NCI-H460 (cell line): Measurements from ENCODE around the gene PIK3CD. TPM values are rescaled to one million over a fixed set of nuclear protein-coding genes. Genes with fewer than 3 reads are reported as not detected.
"Not testable (repeated sequence)": the region's sequence is repeated elsewhere in the genome, so short reads cannot be mapped to it uniquely, and the experiment has no call there.

Experiments used
- DNase-seq: peaks from one replicate; pipeline ENCODE4 v3.0.0-alpha.2; 2016; ENCODE audit warnings: low read depth; ENCODE audit errors: extremely low read depth
- total RNA-seq: library from RNA; depleted of rRNA; stranded (reverse); fragments of >200 nt; shearing (Covaris generic); gene quantifications from 2 replicates; pipeline ENCODE4 v1.2.3, GENCODE V29; 2014

The PIK3CD gene
- total RNA-seq, 1 experiment from 2014 or later = 0.47 TPM

DNA sequence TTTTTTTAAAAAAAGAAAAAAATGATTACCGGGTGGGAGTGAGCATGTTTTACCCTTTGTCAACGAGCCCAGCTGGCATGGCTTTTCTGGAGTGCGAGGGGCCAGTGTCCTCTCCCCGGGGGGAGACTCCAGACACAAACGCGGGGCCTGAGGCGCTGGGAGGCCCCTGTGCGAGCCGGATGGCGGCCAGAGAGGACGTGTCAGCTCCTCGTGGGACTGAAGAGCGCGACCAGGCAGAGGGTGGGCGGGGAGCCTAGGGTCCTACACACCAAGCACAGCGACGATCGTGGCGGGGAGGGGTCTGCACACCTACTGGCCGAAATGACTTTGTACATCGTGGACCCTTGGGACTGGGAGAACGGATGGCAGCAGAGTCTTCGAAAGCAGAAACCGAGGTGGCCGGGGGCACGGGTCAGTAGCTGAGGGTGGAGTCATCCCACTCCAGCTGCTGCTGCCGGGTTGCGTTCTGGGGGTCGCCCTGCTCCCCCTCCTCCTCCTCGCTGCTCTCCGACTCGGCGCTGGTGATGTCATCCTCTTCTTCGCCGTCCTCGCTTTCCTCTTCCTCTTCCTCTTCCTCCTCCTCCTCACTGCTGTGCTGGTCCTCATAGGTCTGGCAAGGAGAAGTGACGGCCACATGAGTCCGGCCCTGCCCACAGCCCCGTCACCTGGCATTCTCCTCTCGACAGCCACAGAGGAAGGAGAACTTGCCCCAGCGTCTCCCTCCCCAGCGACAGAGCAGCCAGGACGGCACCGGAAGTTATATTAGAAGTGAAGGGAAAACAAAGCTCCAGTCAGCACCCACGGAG lies 78.8 kb downstream of the PIK3CD start:
- DNase-seq = no peak

- DNase-seq = no peak
Observed at GRCh38 chr1:9731051-9731537, 79.6 kb downstream of the PIK3CD start.

GRCh38 chr1:9731561-9731960 lies 80.0 kb downstream of the PIK3CD start:
- no peak for DNase-seq

GRCh38 chr1:9732123-9732971 lies 80.8 kb downstream of the PIK3CD start:
- no peak for DNase-seq

DNA sequence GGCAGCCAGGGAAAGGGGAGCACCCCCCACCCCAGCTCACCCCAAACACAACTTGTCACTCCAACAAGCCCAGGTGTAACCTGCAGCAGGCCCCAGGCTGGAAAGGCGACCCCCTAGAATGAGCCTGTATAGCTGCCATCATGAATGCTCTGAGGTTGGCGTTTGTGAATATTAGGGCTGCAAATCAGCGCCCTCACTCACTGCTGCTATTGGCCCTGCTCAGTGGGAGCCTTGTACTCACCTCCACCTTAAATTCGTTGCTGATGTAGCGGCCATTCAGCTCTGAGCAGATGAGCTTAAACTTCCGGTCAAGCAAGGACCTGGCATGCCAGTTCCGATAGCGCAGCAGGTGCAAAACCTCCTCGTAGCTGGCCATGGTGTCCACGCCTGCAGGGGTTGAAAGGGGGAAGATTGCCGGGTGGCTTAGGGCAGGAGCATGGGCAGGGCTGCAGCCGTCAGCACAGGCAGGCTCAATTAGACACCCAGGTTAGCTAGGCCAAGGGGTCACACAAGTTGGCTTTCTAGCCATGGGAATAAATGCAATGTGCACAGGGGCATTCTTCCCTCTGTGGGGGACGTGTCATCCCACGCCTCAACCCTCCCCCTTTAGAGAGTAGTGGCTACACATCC lies 81.7 kb downstream of the PIK3CD start:
- DNase-seq = no peak

GRCh38 chr1:9735800-9736199 lies 84.3 kb downstream of the PIK3CD start:
- DNase-seq = no peak

DNA sequence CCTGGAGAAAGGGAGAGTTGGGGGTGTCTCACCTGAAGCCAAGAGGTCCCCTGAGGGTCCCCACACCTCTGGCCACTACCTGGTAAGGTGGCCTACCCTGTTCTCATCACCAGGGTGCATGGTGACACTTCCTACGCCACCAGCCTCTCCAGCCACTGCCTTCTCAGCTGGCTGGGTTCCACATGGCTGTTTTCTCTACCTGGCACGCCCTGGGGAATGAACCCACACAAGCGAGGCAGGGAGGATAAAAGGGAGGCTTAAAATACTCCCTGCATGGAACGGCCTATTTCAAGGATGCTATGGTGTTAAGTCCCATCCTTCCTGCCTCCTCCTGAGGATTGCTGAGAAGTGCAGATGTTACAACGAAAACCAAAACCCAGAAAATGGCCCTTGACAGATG lies 84.7 kb downstream of the PIK3CD start:
- no peak for DNase-seq

GRCh38 chr1:9737057-9737456 lies 85.5 kb downstream of the PIK3CD start:
- DNase-seq = no peak

DNA sequence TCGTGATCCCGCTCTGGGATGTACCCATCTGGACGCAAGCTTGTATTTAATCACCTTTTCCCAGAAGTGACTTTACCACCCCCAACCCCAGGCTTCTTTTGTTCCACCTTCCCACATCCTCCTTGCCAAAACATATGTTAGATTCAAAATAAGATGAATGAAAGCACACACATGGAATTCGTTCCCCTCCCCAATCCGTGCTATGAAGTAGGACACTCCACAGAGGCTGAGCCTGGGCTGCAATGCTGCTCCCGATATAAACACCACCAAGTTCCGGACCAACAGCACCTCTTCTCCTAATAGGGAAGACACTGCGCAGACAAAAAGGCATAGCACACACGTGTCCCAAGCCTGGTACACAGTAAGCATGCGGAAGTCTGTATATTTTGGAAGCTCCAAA lies 86.1 kb downstream of the PIK3CD start:
- no peak for DNase-seq

GRCh38 chr1:9744106-9744799 lies 92.7 kb downstream of the PIK3CD start:
- DNase-seq = no peak

- no peak for DNase-seq
Observed at GRCh38 chr1:9746211-9746610, 94.7 kb downstream of the PIK3CD start.

GRCh38 chr1:9746651-9747050 lies 95.1 kb downstream of the PIK3CD start:
- DNase-seq = no peak

DNA sequence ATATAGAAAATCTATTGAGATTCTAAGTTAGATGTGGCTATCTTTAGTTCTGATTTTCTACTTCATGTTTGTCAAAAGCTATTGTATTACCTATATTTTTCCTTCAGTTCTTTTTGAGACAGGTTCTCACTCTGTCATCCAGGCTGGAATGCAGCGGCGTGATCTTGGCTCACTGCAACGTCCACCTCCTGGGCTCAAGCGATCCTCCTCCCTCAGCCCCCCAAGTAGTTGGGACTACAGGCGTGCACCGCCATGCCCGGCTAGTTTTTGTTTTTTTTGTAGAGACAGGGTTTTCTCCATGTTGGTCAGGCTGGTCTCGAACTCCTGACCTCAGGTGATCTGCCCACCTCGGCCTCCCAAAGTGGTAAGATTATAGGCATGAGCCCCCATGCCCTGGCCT lies 96.9 kb downstream of the PIK3CD start:
- not testable (repeated sequence) for DNase-seq

DNA sequence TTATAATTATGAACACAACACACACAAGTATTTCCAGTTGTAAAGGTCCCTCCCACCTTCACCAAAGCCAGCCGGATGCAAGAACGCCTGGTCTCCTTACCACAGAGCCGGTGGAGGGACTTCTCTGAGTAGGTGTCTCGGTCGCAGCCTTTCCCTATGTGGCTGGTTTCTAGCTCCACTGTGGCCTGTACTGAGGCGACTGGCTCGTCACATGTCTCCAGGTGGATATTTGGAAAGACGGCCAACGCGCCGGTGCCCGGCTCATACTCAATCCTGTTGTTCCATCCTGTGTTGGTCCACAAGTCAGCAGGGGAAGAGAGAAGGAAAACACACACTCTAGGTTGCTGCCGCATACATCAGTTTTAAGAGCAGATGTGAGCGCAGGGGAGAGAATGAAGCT lies 97.8 kb downstream of the PIK3CD start:
- no peak for DNase-seq

DNA sequence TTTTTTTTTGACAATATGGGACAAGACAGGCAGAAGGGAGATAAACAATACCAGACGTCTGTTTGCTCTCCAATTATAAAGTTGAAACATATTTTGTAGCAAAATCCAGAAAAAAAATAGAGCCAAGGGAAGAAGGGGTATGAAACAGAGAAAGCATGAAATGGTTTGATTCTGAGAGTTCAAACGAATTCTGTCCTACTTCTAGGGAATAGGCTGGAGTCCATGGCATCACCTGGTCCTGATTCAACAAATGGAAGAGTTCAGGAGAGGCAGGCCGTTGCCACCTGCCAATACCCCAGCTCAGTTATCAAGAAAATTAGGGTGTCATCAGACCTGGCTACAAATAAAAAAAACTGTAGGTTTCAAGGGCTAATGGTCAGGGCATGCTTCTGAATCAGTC lies 100.4 kb downstream of the PIK3CD start:
- DNase-seq = no peak

GRCh38 chr1:9753121-9753531 lies 101.6 kb downstream of the PIK3CD start:
- DNase-seq = no peak

DNA sequence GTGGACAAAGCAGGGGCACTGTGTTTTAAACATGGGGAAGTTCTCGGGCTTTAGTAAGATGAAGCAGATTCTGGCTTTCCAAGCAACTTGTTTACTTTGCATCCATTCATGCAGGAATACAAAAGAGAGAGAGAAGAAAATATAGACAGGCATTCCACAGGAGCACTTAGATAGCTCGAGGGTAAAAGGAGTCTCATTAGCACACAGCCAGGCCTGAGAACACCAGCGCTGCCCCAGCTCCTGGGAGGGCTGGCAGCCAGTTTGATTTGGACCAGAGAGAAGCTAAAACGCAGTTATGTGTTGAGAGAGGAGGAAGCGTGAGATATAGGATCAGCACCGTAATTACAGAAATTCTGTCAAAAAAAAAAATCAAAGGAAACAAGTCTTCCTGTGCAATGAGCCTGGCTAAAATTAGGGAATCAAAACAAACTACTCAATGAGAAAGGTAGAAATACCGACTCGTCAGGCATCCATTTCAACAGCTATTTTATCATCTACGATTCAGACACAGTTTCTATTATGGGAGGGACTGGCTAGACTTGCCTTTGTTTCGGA lies 104.0 kb downstream of the PIK3CD start:
- DNase-seq = no peak

- no peak for DNase-seq
Observed at GRCh38 chr1:9758559-9759121, 107.1 kb downstream of the PIK3CD start.

DNA sequence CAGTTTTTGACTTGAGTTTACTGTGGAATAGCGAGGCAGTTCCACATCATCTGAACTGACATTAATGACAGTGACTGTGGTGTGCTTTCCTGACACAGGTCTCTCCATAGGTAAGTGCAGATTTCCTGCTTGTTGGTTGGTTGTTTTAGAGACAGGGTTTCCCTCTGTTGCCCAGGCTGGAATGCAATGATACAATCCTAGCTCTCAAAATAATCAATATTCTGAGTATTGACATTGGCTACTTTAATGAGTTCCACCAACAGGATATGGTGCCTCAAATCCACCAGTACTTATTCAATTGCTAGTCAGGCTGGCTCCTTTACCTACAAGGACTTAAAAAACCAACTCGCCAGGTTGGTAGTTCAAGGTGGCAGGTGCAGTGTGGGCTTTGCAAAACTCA lies 108.4 kb downstream of the PIK3CD start:
- no peak for DNase-seq

GRCh38 chr1:9760824-9761223 lies 109.3 kb downstream of the PIK3CD start:
- DNase-seq = no peak
